ENCODE measurements around the gene ETV6. TPM values are rescaled to one million over a fixed set of nuclear protein-coding genes. Genes with fewer than 3 reads are reported as not detected.

Gene ETV6
- total and polyA plus RNA-seq, 2 of the 8 experiments (the other 6 are each of a cell fraction or from before 2014, with no cell fraction given): 5.5 to 23.9 TPM

DNA sequence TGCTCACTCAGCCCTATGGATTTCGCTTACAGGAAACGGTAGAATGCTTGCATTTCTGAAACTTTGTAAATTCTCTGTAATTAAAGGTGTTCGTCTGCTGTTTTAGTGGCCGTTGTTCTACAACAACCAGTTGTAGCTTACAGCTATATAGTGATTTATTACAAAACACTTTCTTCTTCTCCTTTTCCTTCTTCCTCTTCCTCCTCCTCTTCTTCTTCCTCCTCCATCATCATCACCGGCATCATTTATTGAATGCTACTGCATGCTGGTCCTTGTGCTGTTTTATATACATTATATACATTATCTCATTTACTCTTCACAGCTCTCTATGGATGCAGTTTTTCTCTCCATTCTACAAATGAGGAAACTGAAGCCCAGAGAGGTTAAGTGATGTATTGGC lies 6.4 kb downstream of the ETV6 start:
- no peaks in the 10 kb centered on the region for H3K9me3 ChIP-seq (ENCODE audit: insufficient read depth in 2 of 2, low read depth in 1 of 2, low read length in 1 of 2)
- no peak overlapping the region for H3K23ac ChIP-seq (ENCODE audit: insufficient read length)
- peaks cover 8% of the 10 kb centered on the region for H3K79me1 ChIP-seq (ENCODE audit: low read depth, low read length)
- H3K4ac ChIP-seq (replicated peaks; ENCODE audit: insufficient read length, low read depth, low read length): no peak overlapping the region
- no peak overlapping the region for H3K14ac ChIP-seq (ENCODE audit: insufficient read length)
- no peak overlapping the region for H3K9ac ChIP-seq (replicated peaks in 1 of 4; ENCODE audit: extremely low read depth in 1 of 4, low read depth in 3 of 4, low read length in 3 of 4)
- no peak overlapping the region for H3K56ac ChIP-seq (replicated peaks; ENCODE audit: insufficient read length, low read depth, low read length)
- no peak overlapping the region for H3K27ac ChIP-seq (ENCODE audit: low read depth, low read length)
- peaks cover 5 to 30% (median 10%) of the 10 kb centered on the region in 4 experiments for H3K4me1 ChIP-seq (replicated peaks in 1 of 4; ENCODE audit: control insufficient read depth in 3 of 4, insufficient read depth in 4 of 4, low read length in 3 of 4)
- H4K91ac ChIP-seq (replicated peaks; ENCODE audit: insufficient read length, low read length): no peak overlapping the region
- H2BK5ac ChIP-seq (ENCODE audit: low read depth, low read length): no peak overlapping the region
- no peak for DNase-seq (ENCODE audit: low read depth in 1 of 2, low spot score in 2 of 2)
- ChIA-PET POLR2A (ENCODE audit: partially characterized antibody) (interaction anchor here (0.7 kb wide), 1 partner anchor 40 kb away, joined by 3 read pairs; no protein-coding TSS in a partner anchor), CTCF (ENCODE audit: partially characterized antibody) (interaction anchor here (1.1 to 1.3 kb wide), 3 partner anchors 15 to 89 kb away, joined by 3 to 5 read pairs (median 3); no protein-coding TSS in a partner anchor)
- no peak overlapping the region for H2BK12ac ChIP-seq (ENCODE audit: low read depth, low read length)
- no peaks in the 10 kb centered on the region for H3K27me3 ChIP-seq (replicated peaks in 1 of 4; ENCODE audit: control insufficient read depth in 3 of 4, extremely low read depth in 1 of 4, insufficient read depth in 3 of 4, low read length in 3 of 4)
- H2AFZ ChIP-seq (ENCODE audit: low read length): no peak overlapping the region
- H3K4me2 ChIP-seq (ENCODE audit: insufficient read depth in 1 of 2, low read depth in 2 of 2, low read length in 2 of 2): no peak overlapping the region
- no peak overlapping the region for H2AK5ac ChIP-seq (ENCODE audit: low read depth, low read length)
- H2BK15ac ChIP-seq (ENCODE audit: low read length): no peak overlapping the region
- H2BK20ac ChIP-seq (ENCODE audit: low read length): no peak overlapping the region
- no peak overlapping the region for H3K18ac ChIP-seq (ENCODE audit: extremely low read depth, low read length)
- no peak for FAIRE-seq
- H3K4me3 ChIP-seq (ENCODE audit: extremely low read depth in 1 of 4, insufficient read depth in 2 of 4, low read depth in 3 of 4, low read length in 4 of 4): no peak overlapping the region
- no peaks in the 10 kb centered on the region for H4K20me1 ChIP-seq (replicated peaks in 1 of 2; ENCODE audit: control insufficient read depth in 1 of 2, insufficient read depth in 2 of 2, low read length in 2 of 2)
- 0 out of 2 replicates have a peak, but pooled peaks cover 2% of the 10 kb centered on the region for H3K23me2 ChIP-seq (ENCODE audit: low read depth, low read length)
- H4K8ac ChIP-seq (ENCODE audit: extremely low read depth, insufficient read depth, low read length): no peak overlapping the region
- 93% methylated on average over 5 of the region's 5 CpGs; no CpG with 5 or more reads in 1 of the 2 experiments for WGBS, 2 experiments (ENCODE audit: extremely low coverage in 1 of 2, insufficient coverage in 1 of 2, insufficient read length in 1 of 2, insufficient replicate concordance in 2 of 2, low coverage in 1 of 2, low lambda C conversion rate in 2 of 2, missing lambda C conversion rate in 1 of 2)
- H3K79me2 ChIP-seq (ENCODE audit: control insufficient read depth in 1 of 2, insufficient read depth in 2 of 2, low read length in 2 of 2): peaks cover 12 to 92% of the 10 kb centered on the region in 2 experiments
- H2BK120ac ChIP-seq (replicated peaks; ENCODE audit: low read depth, low read length): no peak overlapping the region
- no peaks in the 10 kb centered on the region for H3K36me3 ChIP-seq (ENCODE audit: control insufficient read depth in 2 of 4, insufficient read depth in 4 of 4, low read length in 3 of 4)
- H4K5ac ChIP-seq (ENCODE audit: insufficient read length, low read depth, low read length): no peak overlapping the region
- no peak for TF ChIP-seq TAF7 (optimal IDR thresholded peaks at IDR 0.05; ENCODE audit: borderline replicate concordance, low read depth, low read length)
- no peak for TF ChIP-seq POU5F1 (IDR thresholded peaks at IDR 0.05; ENCODE audit: low read depth, low read length)
- no peak for TF ChIP-seq TCF12 (IDR thresholded peaks at IDR 0.05; ENCODE audit: low read depth, low read length)
- TF ChIP-seq MAFK (IDR thresholded peaks at IDR 0.05; ENCODE audit: low read depth, low read length): no peak
- no peak for TF ChIP-seq CBX5 (IDR thresholded peaks at IDR 0.05; ENCODE audit: low read depth, low read length)
- no peak for TF ChIP-seq CREB1 (IDR thresholded peaks at IDR 0.05)
- TF ChIP-seq, protein P1, sequence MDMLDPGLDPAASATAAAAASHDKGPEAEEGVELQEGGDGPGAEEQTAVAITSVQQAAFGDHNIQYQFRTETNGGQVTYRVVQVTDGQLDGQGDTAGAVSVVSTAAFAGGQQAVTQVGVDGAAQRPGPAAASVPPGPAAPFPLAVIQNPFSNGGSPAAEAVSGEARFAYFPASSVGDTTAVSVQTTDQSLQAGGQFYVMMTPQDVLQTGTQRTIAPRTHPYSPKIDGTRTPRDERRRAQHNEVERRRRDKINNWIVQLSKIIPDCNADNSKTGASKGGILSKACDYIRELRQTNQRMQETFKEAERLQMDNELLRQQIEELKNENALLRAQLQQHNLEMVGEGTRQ (IDR thresholded peaks at IDR 0.05; ENCODE audit: low read length): no peak
- TF ChIP-seq, protein P2, sequence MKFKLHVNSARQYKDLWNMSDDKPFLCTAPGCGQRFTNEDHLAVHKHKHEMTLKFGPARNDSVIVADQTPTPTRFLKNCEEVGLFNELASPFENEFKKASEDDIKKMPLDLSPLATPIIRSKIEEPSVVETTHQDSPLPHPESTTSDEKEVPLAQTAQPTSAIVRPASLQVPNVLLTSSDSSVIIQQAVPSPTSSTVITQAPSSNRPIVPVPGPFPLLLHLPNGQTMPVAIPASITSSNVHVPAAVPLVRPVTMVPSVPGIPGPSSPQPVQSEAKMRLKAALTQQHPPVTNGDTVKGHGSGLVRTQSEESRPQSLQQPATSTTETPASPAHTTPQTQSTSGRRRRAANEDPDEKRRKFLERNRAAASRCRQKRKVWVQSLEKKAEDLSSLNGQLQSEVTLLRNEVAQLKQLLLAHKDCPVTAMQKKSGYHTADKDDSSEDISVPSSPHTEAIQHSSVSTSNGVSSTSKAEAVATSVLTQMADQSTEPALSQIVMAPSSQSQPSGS (IDR thresholded peaks at IDR 0.05; ENCODE audit: low read length): no peak
- TF ChIP-seq, protein P3, sequence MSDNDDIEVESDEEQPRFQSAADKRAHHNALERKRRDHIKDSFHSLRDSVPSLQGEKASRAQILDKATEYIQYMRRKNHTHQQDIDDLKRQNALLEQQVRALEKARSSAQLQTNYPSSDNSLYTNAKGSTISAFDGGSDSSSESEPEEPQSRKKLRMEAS (IDR thresholded peaks at IDR 0.05): no peak
- TF ChIP-seq CHD2 (IDR thresholded peaks at IDR 0.05; ENCODE audit: low read length): no peak
- TF ChIP-seq SRF (IDR thresholded peaks at IDR 0.05; ENCODE audit: low read depth, low read length): no peak
- no peak for TF ChIP-seq TAF1 (IDR thresholded peaks at IDR 0.05; ENCODE audit: low read depth, low read length)

All from H1 (cell line).